HL-60 (cell line): ENCODE results near the gene FAM47E.

ENCODE experiments used
- GABPA ChIP-seq: IDR thresholded peaks from 2 replicates; pipeline ENCODE4 v1.6.1; 2012; ENCODE audit warnings: low read depth
- POLR2AphosphoS5 ChIP-seq: IDR thresholded peaks from 2 replicates; pipeline ENCODE4 v1.6.1; 2012; ENCODE audit warnings: low read depth
- REST ChIP-seq: IDR thresholded peaks from 2 replicates; pipeline ENCODE4 v1.6.1; 2012; ENCODE audit warnings: low read depth; ENCODE audit not compliant: insufficient replicate concordance
- SPI1 ChIP-seq: IDR thresholded peaks from 2 replicates; pipeline ENCODE4 v1.6.1; 2012; ENCODE audit warnings: low read depth, mild to moderate bottlenecking, borderline replicate concordance
- TF ChIP-seq, protein P1 (sequence below): IDR thresholded peaks from one replicate; pipeline ENCODE4 v1.5.1; 2011; ENCODE audit warnings: low read length, control low read depth, inconsistent platforms; ENCODE audit not compliant: insufficient read depth

DNA sequence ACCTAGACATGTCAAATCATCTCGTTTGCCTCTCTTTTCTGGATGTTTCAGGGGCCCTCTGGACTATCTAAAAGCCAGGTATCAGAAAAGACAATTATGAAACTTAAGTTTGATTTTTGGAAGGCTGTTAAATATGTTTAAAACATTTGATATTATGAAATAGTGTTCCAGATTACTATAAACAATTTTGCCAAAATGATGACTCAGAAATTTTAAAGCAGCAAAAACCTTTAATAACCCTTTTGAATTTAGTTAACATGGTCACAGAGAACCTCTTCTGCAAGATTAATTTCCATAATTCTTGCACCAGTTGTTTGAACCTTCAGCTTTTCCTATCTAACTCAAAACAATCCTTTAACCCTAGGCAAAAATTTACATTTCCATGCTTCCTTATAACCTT lies 18.8 kb upstream of the FAM47E start:
- TF ChIP-seq, protein P1, sequence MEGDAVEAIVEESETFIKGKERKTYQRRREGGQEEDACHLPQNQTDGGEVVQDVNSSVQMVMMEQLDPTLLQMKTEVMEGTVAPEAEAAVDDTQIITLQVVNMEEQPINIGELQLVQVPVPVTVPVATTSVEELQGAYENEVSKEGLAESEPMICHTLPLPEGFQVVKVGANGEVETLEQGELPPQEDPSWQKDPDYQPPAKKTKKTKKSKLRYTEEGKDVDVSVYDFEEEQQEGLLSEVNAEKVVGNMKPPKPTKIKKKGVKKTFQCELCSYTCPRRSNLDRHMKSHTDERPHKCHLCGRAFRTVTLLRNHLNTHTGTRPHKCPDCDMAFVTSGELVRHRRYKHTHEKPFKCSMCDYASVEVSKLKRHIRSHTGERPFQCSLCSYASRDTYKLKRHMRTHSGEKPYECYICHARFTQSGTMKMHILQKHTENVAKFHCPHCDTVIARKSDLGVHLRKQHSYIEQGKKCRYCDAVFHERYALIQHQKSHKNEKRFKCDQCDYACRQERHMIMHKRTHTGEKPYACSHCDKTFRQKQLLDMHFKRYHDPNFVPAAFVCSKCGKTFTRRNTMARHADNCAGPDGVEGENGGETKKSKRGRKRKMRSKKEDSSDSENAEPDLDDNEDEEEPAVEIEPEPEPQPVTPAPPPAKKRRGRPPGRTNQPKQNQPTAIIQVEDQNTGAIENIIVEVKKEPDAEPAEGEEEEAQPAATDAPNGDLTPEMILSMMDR: no peak
- TF ChIP-seq REST (no peak), POLR2AphosphoS5 (no peak), SPI1 (no peak), GABPA (no peak)
